Ishikawa (cell line): ENCODE data around the gene SLC12A5.

ENCODE experiments used
- CREB1 ChIP-seq: IDR thresholded peaks from 2 replicates; pipeline ENCODE4 v1.6.1; 2012; ENCODE audit warnings: low read depth
- EGR1 ChIP-seq: IDR thresholded peaks from 2 replicates; pipeline ENCODE4 v1.6.1; 2012
- EP300 ChIP-seq: IDR thresholded peaks from 2 replicates; pipeline ENCODE4 v1.6.1; 2012; ENCODE audit warnings: borderline replicate concordance
- FOXM1 ChIP-seq: IDR thresholded peaks from 2 replicates; pipeline ENCODE4 v1.6.1; 2012; ENCODE audit warnings: low read depth, borderline replicate concordance
- NFIC ChIP-seq: IDR thresholded peaks from 2 replicates; pipeline ENCODE4 v1.6.1; 2012
- RAD21 ChIP-seq: IDR thresholded peaks from 2 replicates; pipeline ENCODE4 v1.6.1; 2012; ENCODE audit warnings: low read depth
- TAF1 ChIP-seq: IDR thresholded peaks from 2 replicates; pipeline ENCODE4 v1.6.1; 2012; ENCODE audit warnings: low read depth, mild to moderate bottlenecking
- TCF12 ChIP-seq: IDR thresholded peaks from 2 replicates; pipeline ENCODE4 v1.6.1; 2012; ENCODE audit warnings: low read depth
- TEAD4 ChIP-seq: IDR thresholded peaks from 2 replicates; pipeline ENCODE4 v1.6.1; 2012
- YY1 ChIP-seq: IDR thresholded peaks from 2 replicates; pipeline ENCODE4 v1.6.1; 2012; ENCODE audit warnings: low read depth
- TF ChIP-seq, protein P1 (sequence below): IDR thresholded peaks from 2 replicates; pipeline ENCODE4 v1.6.1; 2012
- TF ChIP-seq, protein P2 (sequence below): IDR thresholded peaks from 2 replicates; pipeline ENCODE4 v1.6.1; 2012; ENCODE audit warnings: low read depth, mild to moderate bottlenecking

DNA sequence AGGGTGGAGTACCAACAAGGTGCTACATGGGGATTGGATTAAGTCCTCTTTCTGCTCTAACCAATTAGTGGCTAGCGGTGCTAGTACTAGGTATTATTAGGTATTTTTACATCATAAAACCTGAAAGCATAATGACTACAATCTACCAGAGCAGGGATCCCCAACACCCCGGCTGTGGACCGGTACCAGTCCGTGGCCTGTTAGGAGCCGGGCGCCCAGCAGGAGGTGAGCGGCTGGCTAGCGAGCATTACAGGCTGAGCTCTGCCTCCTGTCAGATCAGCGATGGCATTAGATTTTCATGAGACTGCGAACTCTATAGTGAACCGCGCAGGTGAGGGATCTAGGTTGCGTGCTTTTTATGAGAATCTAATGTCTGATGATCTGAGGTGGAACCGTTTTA lies 80.0 kb downstream of the SLC12A5 start:
- TF ChIP-seq FOXM1 (no peak), YY1 (no peak), TAF1 (no peak), NFIC (no peak), EP300 (no peak), EGR1 (no peak), TCF12 (no peak), TEAD4 (no peak), RAD21 (no peak), CREB1 (no peak)
- TF ChIP-seq, protein P1, sequence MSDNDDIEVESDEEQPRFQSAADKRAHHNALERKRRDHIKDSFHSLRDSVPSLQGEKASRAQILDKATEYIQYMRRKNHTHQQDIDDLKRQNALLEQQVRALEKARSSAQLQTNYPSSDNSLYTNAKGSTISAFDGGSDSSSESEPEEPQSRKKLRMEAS: no peak
- TF ChIP-seq, protein P2, sequence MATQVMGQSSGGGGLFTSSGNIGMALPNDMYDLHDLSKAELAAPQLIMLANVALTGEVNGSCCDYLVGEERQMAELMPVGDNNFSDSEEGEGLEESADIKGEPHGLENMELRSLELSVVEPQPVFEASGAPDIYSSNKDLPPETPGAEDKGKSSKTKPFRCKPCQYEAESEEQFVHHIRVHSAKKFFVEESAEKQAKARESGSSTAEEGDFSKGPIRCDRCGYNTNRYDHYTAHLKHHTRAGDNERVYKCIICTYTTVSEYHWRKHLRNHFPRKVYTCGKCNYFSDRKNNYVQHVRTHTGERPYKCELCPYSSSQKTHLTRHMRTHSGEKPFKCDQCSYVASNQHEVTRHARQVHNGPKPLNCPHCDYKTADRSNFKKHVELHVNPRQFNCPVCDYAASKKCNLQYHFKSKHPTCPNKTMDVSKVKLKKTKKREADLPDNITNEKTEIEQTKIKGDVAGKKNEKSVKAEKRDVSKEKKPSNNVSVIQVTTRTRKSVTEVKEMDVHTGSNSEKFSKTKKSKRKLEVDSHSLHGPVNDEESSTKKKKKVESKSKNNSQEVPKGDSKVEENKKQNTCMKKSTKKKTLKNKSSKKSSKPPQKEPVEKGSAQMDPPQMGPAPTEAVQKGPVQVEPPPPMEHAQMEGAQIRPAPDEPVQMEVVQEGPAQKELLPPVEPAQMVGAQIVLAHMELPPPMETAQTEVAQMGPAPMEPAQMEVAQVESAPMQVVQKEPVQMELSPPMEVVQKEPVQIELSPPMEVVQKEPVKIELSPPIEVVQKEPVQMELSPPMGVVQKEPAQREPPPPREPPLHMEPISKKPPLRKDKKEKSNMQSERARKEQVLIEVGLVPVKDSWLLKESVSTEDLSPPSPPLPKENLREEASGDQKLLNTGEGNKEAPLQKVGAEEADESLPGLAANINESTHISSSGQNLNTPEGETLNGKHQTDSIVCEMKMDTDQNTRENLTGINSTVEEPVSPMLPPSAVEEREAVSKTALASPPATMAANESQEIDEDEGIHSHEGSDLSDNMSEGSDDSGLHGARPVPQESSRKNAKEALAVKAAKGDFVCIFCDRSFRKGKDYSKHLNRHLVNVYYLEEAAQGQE: no peak
